Activated CD4-positive, alpha-beta memory T cell treated with anti-CD3 and anti-CD28 coated beads for 36 hours (primary cell): ENCODE results near the gene MOBP. TPM values are rescaled to one million over a fixed set of nuclear protein-coding genes. Genes with fewer than 3 reads are reported as not detected.
A peak's percentile ranks its signal among the peaks of the same experiment; 100 is the strongest.
"Not testable (repeated sequence)": the region's sequence is repeated elsewhere in the genome, so short reads cannot be mapped to it uniquely, and the experiment has no call there.

Source experiments
- CTCF ChIA-PET: fragments of 350-600 bp; sonication (Branson Sonifier 250); formaldehyde crosslinking; loops from one replicate; lab custom pipeline; 2021; ENCODE audit warnings: antibody characterized with exemption, inconsistent platforms; lab: Charles Lee
- POLR2A ChIA-PET: fragments of 350-600 bp; sonication (Branson Sonifier 250); formaldehyde crosslinking; loops from one replicate; lab custom pipeline; 2021; ENCODE audit warnings: antibody characterized with exemption; lab: Charles Lee
- DNase-seq: peaks from one replicate; pipeline ENCODE4 v3.0.0-alpha.2; 2020
- H3K27ac Mint-ChIP-seq: one replicate; pipeline ENCODE4 v1.8.0; 2021; ENCODE audit warnings: mixed read lengths
- H3K27me3 Mint-ChIP-seq: one replicate; pipeline ENCODE4 v1.8.0; 2021; ENCODE audit warnings: mixed read lengths
- H3K36me3 Mint-ChIP-seq: one replicate; pipeline ENCODE4 v1.8.0; 2021; ENCODE audit warnings: mixed read lengths
- H3K4me1 Mint-ChIP-seq: one replicate; pipeline ENCODE4 v1.8.0; 2021; ENCODE audit warnings: low read depth, mixed read lengths
- H3K4me3 Mint-ChIP-seq: one replicate; pipeline ENCODE4 v1.8.0; 2021; ENCODE audit warnings: mild to moderate bottlenecking, mixed read lengths
- H3K9me3 Mint-ChIP-seq: one replicate; pipeline ENCODE4 v1.8.0; 2021; ENCODE audit warnings: mixed read lengths
- intact Hi-C: fragments of 100-400 bp; cut with micrococcal nuclease; formaldehyde crosslinking; loops from one replicate; pipeline ENCODE4 v1.15.1; 2023
- total RNA-seq, 2 experiments: library from RNA; stranded (reverse); gene quantifications; one replicate each; pipeline ENCODE4 v1.2.3, GENCODE V29; 2021

MOBP gene
- total RNA-seq, 2 experiments from 2014 or later = not detected

- DNase-seq = no peak
- Mint-ChIP-seq H3K9me3 (no peaks in the 10 kb centered on the region), H3K27ac (no peak overlapping the region), H3K27me3 (peaks cover 5% of the 10 kb centered on the region), H3K4me3 (no peak overlapping the region), H3K4me1 (no peaks in the 10 kb centered on the region), H3K36me3 (no peaks in the 10 kb centered on the region)
- intact Hi-C loops = no loop called here
- CTCF ChIA-PET = interaction anchor here (1.2 kb wide), 1 partner anchor 12 kb away, joined by 4 read pairs; no protein-coding TSS in a partner anchor
- POLR2A ChIA-PET = no interaction called here
Observed at GRCh38 chr3:39435006-39435748, 32.3 kb upstream of the MOBP start.

- intact Hi-C loops = no loop called here
- no peaks in the 10 kb centered on the region for H3K36me3 Mint-ChIP-seq
- no peak overlapping the region for H3K4me3 Mint-ChIP-seq
- H3K9me3 Mint-ChIP-seq = no peaks in the 10 kb centered on the region
- H3K27ac Mint-ChIP-seq = no peak overlapping the region
- ChIA-PET CTCF (no interaction called here), POLR2A (no interaction called here)
- H3K4me1 Mint-ChIP-seq = no peaks in the 10 kb centered on the region
- peaks cover under 1% of the 10 kb centered on the region for H3K27me3 Mint-ChIP-seq
- no peak for DNase-seq
Observed at GRCh38 chr3:39438880-39439279, 28.6 kb upstream of the MOBP start.

- ChIA-PET POLR2A (no interaction called here), CTCF (interaction anchor here (1.1 kb wide), 1 partner anchor 7 kb away, joined by 7 read pairs; no protein-coding TSS in a partner anchor)
- no peaks in the 10 kb centered on the region for H3K9me3 Mint-ChIP-seq
- no peak for DNase-seq
- no peaks in the 10 kb centered on the region for H3K4me1 Mint-ChIP-seq
- peaks cover 2% of the 10 kb centered on the region for H3K27me3 Mint-ChIP-seq
- H3K27ac Mint-ChIP-seq = no peak overlapping the region
- H3K4me3 Mint-ChIP-seq = no peak overlapping the region
- H3K36me3 Mint-ChIP-seq = no peaks in the 10 kb centered on the region
- intact Hi-C loops = no loop called here
Observed at GRCh38 chr3:39440316-39440715, 27.2 kb upstream of the MOBP start.

- no peak for DNase-seq
- Mint-ChIP-seq H3K4me1 (peaks cover 4% of the 10 kb centered on the region), H3K9me3 (no peaks in the 10 kb centered on the region), H3K27ac (no peak overlapping the region), H3K4me3 (no peak overlapping the region), H3K36me3 (no peaks in the 10 kb centered on the region), H3K27me3 (peaks cover 2% of the 10 kb centered on the region)
- ChIA-PET POLR2A (no interaction called here), CTCF (interaction anchor here (0.7 kb wide), 1 partner anchor 54 kb away, joined by 3 read pairs; no protein-coding TSS in a partner anchor)
- intact Hi-C loops = no loop called here
Observed at GRCh38 chr3:39443530-39443929, 23.9 kb upstream of the MOBP start.

GRCh38 chr3:39445927-39446326 lies 21.6 kb upstream of the MOBP start:
- Mint-ChIP-seq H3K27me3 (peaks cover 2% of the 10 kb centered on the region), H3K27ac (no peak overlapping the region), H3K36me3 (no peaks in the 10 kb centered on the region), H3K9me3 (no peaks in the 10 kb centered on the region), H3K4me1 (peaks cover 4% of the 10 kb centered on the region), H3K4me3 (no peak overlapping the region)
- intact Hi-C loops = loop anchor here (2.0 kb wide), 1 partner anchor 733 kb away; no protein-coding TSS in a partner anchor
- no peak for DNase-seq
- ChIA-PET POLR2A (no interaction called here), CTCF (interaction anchor here (0.5 to 4.3 kb wide), 13 partner anchors 8 to 732 kb away, joined by 3 to 45 read pairs (median 4); no protein-coding TSS in a partner anchor)

GRCh38 chr3:39446444-39446843 lies 21.0 kb upstream of the MOBP start:
- intact Hi-C loops = loop anchor here (2.0 kb wide), 1 partner anchor 732 kb away; no protein-coding TSS in a partner anchor
- ChIA-PET CTCF (interaction anchor here (0.5 to 4.3 kb wide), 15 partner anchors 9 to 732 kb away, joined by 3 to 45 read pairs (median 4); no protein-coding TSS in a partner anchor), POLR2A (no interaction called here)
- Mint-ChIP-seq H3K4me3 (no peak overlapping the region), H3K27ac (no peak overlapping the region), H3K36me3 (no peaks in the 10 kb centered on the region), H3K9me3 (no peaks in the 10 kb centered on the region), H3K27me3 (peaks cover 2% of the 10 kb centered on the region), H3K4me1 (peaks cover 4% of the 10 kb centered on the region)
- no peak for DNase-seq

- peaks cover 4% of the 10 kb centered on the region for H3K4me1 Mint-ChIP-seq
Observed at GRCh38 chr3:39447637-39448483, 19.6 kb upstream of the MOBP start.

GRCh38 chr3:39448506-39449233 lies 18.8 kb upstream of the MOBP start:
- Mint-ChIP-seq H3K9me3 (no peaks in the 10 kb centered on the region), H3K27ac (no peak overlapping the region), H3K27me3 (peaks cover 2% of the 10 kb centered on the region), H3K4me3 (no peak overlapping the region), H3K36me3 (no peaks in the 10 kb centered on the region), H3K4me1 (peaks cover 4% of the 10 kb centered on the region)
- DNase-seq = no peak
- POLR2A ChIA-PET = no interaction called here
- CTCF ChIA-PET = interaction anchor here (1.0 to 4.3 kb wide), 12 partner anchors 9 to 869 kb away, joined by 3 to 45 read pairs (median 6); partner anchors contain the start of gene RPSA
- intact Hi-C loops = loop anchor here (1.0 kb wide), 1 partner anchor 50 kb away; no protein-coding TSS in a partner anchor

More at GRCh38 chr3:39447637-39448483, 19.6 kb upstream of the MOBP start:
- Mint-ChIP-seq H3K4me3 (no peak overlapping the region), H3K27me3 (peaks cover 2% of the 10 kb centered on the region), H3K27ac (no peak overlapping the region), H3K36me3 (no peaks in the 10 kb centered on the region), H3K9me3 (no peaks in the 10 kb centered on the region)
- ChIA-PET CTCF (interaction anchor here (0.6 to 4.3 kb wide), 18 partner anchors 8 to 732 kb away, joined by 3 to 45 read pairs (median 4); partner anchors contain the start of gene RPSA), POLR2A (interaction anchor here (1.5 kb wide), 1 partner anchor 18 kb away, joined by 3 read pairs; no protein-coding TSS in a partner anchor)
- peak; percentile 59 for DNase-seq
- intact Hi-C loops = loop anchor here (1.0 to 2.0 kb wide), 2 partner anchors 50 to 731 kb away; no protein-coding TSS in a partner anchor

- intact Hi-C loops = no loop called here
- no peak for DNase-seq
- H3K27me3 Mint-ChIP-seq = peaks cover 5% of the 10 kb centered on the region
- no peaks in the 10 kb centered on the region for H3K36me3 Mint-ChIP-seq
- no peak overlapping the region for H3K4me3 Mint-ChIP-seq
- ChIA-PET CTCF (interaction anchor here (1.1 kb wide), 1 partner anchor 49 kb away, joined by 4 read pairs; no protein-coding TSS in a partner anchor), POLR2A (no interaction called here)
- no peaks in the 10 kb centered on the region for H3K9me3 Mint-ChIP-seq
- peaks cover 4% of the 10 kb centered on the region for H3K4me1 Mint-ChIP-seq
- no peak overlapping the region for H3K27ac Mint-ChIP-seq
Observed at GRCh38 chr3:39449796-39450195, 17.7 kb upstream of the MOBP start.

GRCh38 chr3:39453134-39453533 lies 14.3 kb upstream of the MOBP start:
- ChIA-PET POLR2A (no interaction called here), CTCF (interaction anchor here (1.1 kb wide), 1 partner anchor 160 kb away, joined by 4 read pairs; no protein-coding TSS in a partner anchor)
- no peak overlapping the region for H3K27ac Mint-ChIP-seq
- H3K36me3 Mint-ChIP-seq = no peaks in the 10 kb centered on the region
- H3K4me1 Mint-ChIP-seq = no peaks in the 10 kb centered on the region
- no peak overlapping the region for H3K4me3 Mint-ChIP-seq
- no peaks in the 10 kb centered on the region for H3K9me3 Mint-ChIP-seq
- peaks cover 9% of the 10 kb centered on the region for H3K27me3 Mint-ChIP-seq
- intact Hi-C loops = no loop called here
- DNase-seq = no peak

- CTCF ChIA-PET, H3K36me3 Mint-ChIP-seq, H3K4me3 Mint-ChIP-seq, POLR2A ChIA-PET, H3K27me3 Mint-ChIP-seq, DNase-seq, H3K9me3 Mint-ChIP-seq, intact Hi-C loops, H3K4me1 Mint-ChIP-seq, H3K27ac Mint-ChIP-seq: not testable (repeated sequence)
Observed at GRCh38 chr3:39453872-39454271, 13.6 kb upstream of the MOBP start.
